Activated gamma-delta T cell (primary cell): ENCODE measurements around the gene HEMGN.
"Not testable (repeated sequence)": the region's sequence is repeated elsewhere in the genome, so short reads cannot be mapped to it uniquely, and the experiment has no call there.

ENCODE experiments used
- DNase-seq: peaks from one replicate; lab custom pipeline; 2025; lab: John Stamatoyannopoulos, UW

HEMGN gene

DNA sequence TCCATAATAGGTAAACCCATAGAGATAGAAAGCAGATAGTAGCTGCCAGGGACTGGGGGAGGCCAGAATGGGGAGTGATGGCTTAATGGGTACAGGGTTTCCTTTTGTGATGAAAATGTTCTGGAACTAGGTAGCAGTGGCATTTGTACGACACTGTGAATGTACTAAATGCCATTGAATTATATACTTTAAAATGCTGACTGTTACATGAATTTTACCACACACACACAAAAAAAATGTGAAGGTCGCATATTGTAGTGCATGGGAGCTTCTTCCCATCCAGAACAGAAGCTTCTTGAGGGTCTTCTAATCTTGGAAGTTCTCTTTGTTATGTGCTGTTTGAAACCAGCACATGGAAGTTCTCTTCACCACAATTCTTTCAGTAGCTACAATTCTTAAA, 25.3 kb upstream of the HEMGN start:
- no peak for DNase-seq

DNA sequence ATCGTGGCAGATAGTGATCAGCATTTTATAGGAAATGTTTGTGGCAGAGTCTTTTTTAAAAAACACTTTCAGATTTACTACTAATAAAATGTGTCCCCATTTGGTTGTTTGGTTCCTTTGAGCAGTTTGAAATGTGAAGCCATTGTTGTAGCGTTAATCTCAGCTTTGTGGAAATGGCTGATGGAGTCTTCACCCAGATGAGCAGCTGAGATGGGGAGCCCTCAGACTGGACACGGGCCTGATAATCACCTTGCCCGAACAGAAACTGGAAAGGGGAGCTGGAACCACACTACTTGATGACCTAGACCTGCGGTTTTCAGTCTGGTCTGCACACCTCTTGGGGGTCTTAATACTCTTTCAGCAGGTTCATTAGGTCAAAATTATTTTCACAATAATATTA, 24.6 kb upstream of the HEMGN start:
- DNase-seq, result no peak

DNA sequence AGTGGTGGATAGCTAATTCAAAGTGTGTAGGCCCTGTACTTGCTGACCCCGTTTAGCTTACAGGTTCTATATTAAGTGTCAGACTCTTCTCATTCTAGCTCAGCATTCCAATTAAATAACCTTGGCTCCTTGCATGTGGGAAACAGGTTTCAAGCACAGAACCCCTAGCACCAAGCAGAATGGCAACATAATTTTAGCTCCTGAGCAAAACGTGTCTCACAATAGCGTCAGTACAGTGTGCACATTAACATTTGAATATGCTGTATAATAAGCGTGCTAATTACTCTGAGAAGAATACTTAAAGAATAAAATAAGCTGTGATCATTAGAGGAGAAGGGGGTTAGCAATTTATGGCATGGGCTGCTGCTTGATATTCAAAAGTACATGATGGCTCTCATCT, 24.2 kb upstream of the HEMGN start:
- DNase-seq, result no peak

DNA sequence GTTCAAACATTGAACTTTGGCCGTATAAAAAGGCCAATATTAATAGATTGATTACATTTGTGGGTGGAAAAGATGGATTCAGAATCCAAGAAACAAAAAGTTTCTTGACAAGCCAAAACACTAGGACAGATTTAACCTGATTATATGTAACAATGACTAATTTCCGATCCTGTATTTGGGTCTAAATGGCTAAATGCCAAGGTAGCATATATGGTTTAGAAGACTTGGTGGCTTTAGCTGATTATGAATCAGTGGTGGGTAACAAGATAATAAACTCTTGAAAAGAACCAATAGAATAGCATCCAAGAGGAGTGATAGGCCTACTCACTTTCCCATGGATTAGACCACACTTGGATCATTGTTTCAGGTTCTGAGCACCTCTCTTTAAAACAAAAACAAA, 23.4 kb upstream of the HEMGN start:
- no peak for DNase-seq

DNA sequence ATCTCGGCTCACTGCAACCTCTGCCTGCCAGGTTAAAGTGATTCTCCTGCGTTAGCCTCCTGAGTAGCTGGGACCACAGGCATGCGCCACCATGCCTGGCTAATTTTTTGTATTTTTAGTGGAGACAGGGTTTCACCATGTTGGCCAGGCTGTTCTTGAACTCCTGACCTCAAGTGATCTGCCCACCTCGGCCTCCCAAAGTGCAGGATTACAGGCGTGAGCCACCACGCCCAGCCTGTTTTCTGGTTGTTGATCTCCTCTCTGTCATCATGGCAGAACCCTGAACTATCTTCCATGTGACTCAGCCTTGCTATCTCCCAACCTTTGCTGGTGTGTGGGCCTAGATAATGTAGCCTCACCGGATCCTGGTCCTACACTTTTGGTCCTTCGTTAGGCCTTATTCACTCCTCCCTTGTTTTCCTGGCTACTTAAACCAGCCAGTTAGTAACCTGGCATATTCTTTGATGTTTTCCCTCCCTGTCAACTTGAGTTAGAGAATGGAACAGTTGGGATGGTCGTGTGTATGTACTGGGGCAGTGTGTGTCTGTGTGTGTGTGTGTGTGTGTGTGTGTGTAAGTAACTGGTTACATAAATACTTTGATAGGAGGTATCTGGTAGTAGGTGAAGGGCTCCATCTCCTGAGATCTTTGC, 22.8 kb upstream of the HEMGN start:
- not testable (repeated sequence) for DNase-seq

DNA sequence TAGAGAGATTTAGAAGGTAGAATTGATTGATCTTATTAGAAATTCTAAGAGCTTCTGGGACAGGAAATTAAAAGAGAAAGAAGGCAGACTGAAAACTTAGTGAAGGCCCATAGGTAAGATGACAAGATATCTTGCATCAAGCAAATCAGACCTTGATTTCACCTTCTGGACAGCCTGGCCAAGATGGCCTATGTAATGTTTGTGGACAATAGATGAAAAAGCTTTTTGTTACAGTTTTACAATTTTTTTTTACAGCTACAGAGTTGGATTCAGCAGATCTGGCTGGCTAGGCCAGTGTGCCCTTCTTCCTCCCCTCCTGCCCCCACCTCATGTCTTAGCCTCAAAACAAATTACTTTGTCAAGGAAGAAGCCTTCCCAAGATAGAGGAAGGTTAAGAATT, 21.6 kb upstream of the HEMGN start:
- no peak for DNase-seq

DNA sequence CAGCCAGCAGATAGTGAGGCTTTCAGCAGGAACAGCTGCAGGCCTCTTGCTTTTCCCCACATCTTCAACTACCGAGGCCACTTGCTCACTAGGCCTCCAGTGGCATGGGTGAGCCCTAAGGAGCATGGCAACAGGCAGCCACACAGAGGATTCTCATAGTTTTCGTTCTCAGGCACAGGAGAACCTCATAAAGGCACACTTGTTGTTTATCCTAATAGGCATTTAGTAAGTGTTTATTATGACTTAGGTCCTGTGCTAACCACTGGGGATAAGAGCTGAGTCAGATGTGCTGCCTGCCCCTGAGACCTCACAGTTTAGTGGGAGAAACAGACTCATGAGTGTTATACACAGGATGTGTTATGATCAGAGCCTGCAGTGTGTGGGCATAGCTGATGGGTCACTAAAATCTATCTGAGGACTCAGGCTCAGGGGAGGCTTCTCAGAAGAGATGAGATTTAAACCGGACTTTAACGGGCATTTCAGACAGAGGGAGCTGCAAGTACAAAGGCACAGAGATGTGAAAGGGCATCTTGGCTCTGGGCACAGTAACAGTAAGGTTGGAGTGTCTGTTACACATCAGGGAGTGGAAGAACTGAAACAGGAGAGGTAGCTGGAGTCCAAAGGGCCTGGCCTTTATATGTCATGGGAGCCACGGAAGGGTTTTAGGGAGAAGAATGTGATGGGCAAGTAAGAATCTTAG, 21.0 kb upstream of the HEMGN start:
- DNase-seq, result no peak

DNA sequence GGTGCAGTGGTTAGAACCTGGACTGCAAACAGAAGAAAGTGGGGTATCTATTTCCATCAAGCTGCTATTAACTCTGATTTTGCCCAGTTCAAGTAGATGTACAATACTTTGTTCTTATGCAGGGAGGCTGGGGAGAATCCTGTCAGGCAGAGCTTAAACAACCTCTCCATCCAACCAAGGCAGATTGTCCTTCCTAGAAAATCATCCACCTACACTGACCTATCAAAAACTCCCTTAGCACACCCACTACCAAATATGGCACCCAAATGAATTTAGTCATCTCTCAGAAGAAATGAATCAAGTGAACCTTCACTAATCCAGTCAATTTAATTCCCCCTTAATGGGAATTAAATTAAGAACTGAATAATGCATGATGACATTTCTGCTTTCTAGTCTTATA, 18.4 kb upstream of the HEMGN start:
- DNase-seq, result no peak

DNA sequence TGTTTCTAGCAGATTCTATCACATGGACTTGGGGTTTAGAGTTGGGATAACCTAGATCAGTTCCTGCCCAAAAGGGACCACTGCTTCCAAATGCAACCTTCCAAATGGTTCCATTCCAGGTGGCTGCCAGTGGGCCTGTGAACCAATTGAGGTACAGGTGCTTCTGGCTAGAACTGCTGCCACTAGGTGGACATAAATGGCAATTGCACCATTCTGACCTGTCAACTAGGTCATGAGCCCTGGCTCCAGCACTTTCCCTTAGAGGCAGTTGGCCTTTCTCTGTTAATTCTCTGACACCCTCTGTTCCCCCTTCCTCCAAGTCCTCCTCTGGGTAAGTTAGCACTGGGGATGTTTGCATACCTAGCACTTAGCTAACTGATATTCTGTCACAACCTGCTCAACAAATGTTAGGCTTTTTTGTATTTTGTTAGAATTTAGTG, 16.6 kb upstream of the HEMGN start:
- DNase-seq, result no peak

DNA sequence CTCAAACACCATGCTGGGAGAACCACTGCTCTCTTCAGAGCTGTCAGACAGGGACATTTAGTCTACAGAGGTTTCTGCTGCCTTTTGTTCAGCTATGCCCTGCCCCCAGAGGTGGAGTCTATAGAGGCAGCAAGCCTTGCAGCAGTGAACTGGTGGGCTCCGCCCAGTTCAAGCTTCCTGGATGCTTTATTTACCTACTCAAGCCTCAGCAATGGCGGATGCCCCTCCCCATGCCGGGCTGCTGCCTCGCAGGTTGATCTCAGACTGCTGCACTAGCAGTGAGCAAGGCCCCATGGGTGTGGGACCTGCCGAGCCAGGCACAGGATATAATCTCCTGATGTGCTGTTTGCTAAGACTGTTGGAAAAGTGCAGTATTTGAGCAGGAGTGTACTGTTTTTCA, 12.9 kb upstream of the HEMGN start:
- DNase-seq, result not testable (repeated sequence)

DNA sequence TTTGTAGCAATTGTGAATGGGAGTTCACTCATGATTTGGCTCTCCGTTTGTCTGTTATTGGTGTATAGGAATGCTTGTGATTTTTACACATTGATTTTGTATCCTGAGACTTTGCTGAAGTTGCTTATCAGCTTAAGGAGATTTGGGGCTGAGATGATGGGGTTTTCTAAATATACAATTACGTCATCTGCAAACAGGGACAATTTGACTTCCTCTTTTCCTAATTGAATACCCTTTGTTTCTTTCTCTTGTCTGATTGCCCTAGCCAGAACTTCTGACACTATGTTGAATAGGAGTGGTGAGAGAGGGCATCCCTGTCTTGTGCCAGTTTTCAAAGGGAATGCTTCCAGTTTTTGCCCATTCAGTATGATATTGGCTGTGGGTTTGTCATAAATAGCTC, 9.1 kb upstream of the HEMGN start:
- not testable (repeated sequence) for DNase-seq

DNA sequence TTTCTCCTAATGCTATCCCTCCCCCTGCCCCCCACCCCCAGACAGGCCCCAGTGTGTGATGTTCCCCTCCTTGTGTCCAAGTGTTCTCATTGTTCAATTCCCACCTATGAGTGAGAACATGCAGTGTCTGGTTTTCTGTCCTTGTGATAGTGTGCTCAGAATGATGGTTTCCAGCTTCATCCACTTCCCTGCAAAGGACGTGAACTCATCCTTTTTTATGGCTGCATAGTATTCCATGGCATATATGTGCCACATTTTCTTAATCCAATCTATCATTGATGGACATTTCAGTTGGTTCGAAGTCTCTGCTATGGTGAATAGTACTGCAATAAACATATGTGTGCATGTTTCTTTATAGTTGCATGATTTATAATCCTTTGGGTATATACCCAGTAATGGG, 7.5 kb upstream of the HEMGN start:
- not testable (repeated sequence) for DNase-seq

DNA sequence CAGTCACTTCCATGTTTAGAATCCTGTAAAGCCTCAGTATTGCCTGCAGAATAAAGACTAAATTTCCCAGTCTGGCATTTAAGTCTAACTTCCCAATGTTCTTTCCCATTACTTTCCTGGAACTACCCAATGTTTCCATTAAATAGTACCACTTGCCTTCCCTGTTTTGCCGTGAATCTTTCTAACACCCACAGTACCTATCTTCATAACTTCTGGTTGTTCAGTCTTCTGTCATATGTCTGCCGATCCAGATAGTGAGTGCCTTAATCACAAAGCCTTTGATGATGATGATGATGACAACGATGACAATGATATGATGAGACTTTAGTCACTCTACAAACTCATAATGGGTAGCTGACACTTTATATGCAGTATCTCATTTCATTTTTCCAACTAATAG, 6.6 kb upstream of the HEMGN start:
- no peak for DNase-seq

DNA sequence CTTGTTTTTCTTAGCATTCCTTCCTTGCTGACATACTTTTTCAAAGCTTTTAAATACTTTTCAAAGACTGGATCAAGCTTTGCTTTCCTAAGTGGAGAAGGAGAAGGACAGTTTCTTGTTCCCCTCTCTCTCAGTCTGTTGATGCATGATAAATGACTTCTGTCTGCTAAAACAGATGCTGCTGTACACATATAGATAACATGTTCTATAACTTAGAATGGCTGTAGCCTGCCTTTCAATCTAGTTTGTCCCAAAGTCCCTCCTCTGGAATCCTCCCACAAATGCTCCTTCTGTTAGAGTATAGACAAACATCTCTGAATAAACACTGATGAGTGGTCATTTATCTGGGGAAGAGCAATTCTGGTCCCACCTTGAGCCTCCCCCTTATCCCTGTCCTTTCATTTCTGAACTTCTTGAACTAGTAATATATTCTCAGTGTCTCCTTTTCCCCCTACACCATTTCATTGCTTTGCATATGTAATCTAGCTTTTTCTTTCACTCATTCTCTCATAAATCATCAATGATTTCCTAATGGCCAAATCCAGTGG, 5.4 kb upstream of the HEMGN start:
- DNase-seq, result no peak

DNA sequence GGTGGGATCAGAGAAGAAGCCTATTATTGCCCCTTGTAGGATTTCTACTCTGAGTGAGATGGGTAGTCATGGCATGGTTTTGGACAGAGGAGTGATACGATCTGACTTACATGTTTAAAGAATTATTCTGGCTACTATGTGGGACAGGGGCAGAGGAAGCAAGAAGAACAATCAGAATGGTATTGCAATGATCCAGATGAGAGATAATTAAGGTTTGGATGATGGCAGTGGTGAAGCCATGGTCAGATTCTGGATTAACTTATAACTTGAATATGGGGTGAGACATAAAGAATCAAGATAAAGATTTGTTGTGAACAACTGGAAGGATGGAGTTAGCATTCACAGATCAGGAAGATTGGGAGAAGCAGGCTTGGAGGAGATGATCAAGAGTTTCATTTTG, 3.4 kb upstream of the HEMGN start:
- DNase-seq, result no peak

DNA sequence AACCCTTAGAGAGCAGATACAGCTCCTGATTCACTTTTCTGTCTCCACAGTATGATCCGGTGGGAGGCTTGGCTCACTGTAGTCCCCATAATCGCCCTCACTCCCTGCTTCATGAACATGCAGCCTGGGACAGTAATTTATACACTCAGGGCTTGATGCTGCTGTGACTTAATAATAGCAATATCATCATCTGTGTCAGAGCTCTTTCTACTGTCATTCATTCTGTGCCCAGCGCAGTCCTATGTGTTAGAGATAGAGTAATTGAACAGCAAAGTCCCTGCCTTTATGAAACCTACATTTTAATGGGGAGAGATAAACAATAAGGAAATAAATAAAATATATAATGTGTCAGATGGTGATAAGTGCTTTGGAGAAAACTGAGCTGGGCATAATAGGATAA, 2.8 kb upstream of the HEMGN start:
- DNase-seq, result no peak

DNA sequence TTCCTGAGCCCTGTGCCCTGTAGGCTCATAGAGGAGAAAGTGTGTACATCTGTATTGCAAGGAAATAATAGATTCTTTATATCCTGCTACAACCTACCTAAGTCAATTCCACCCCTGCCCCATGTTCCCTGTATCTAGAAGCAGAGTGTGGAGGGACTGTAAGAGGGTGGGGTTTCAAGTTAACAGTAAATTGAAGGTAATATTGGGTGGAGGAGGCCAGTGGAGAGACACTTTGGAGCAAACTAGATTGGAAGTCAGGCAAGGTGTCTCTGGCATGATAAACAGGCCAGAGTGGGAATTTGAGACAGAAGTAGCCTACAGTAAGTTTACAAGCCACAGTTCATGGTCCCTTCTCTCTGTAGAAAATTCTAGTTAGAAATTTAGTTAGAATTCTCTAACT, 2.3 kb upstream of the HEMGN start:
- no peak for DNase-seq

DNA sequence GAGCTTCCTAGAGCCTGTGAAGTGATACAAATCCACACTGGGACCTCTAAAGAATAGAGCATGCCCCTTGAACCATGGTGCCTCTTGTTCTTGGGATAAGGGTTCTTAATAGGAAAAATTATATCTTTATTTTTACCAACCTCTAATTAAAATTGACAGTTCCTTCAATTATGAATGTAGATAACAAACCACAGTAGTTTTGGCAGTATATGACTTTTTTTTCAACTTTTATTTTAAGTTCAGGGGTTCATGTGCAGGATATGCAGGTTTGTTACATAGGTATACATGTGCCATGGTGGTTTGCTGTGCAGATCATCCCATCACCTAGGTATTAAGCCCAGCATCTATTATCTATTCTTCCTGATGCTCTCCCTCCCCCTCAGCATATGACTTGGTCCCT, 974 bp downstream of the HEMGN start:
- no peak for DNase-seq

DNA sequence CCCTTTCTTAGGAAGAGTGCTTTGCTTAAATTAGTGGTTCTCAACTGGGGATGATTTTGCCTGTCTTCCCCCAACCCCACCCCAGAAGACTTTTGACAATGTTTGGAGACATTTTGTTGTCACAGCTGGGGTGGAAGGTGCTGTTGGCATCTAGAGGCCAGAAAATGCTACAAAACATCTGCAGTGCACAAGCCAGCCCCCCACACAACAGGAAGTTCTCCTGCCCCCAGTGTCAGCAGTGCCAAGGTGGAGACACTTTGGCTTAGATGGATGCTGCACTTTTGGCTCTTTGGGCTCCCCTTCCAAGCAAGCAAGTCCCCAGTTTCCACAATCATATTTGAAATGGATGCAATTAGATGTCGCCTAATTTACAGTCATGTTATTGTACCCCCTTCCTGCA, 2.7 kb downstream of the HEMGN start:
- no peak for DNase-seq

DNA sequence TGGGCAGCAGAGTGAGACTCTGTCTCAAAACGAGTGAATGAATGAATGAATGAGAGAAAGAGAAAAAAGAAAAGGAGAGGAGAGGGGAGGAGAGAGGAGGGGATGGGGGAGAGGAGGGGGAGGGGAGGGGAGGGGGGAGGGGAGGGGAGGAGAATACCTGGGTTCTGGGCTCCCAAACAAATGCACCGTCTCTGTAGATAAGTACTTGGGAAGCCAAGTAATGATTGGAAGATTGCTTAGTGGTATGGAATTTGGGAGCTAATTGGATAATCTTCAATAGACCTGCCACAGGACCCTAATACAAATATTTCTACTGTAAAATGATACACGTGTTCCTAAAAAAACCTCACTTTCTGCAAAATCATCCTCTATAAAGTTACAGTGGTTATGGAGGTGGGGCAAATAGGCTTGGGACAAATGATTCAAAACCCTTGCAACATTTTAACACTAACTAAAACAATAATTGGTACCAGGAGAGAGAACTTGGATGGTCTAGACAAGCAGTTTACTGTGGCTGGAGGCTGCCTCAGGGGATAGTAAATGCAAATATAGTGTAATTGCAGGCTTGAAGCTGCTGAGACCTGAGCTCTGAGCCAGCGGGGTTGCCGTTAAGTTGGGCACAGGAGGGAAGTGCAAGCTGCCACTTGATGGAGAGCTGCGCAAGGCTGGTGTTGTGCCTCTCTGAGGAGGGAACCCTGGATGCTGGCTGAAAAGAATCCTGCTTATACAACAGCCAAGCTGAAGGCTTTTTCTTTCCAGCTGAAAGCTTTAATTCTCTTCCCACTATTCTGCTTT, 3.5 kb downstream of the HEMGN start:
- no peak for DNase-seq

DNA sequence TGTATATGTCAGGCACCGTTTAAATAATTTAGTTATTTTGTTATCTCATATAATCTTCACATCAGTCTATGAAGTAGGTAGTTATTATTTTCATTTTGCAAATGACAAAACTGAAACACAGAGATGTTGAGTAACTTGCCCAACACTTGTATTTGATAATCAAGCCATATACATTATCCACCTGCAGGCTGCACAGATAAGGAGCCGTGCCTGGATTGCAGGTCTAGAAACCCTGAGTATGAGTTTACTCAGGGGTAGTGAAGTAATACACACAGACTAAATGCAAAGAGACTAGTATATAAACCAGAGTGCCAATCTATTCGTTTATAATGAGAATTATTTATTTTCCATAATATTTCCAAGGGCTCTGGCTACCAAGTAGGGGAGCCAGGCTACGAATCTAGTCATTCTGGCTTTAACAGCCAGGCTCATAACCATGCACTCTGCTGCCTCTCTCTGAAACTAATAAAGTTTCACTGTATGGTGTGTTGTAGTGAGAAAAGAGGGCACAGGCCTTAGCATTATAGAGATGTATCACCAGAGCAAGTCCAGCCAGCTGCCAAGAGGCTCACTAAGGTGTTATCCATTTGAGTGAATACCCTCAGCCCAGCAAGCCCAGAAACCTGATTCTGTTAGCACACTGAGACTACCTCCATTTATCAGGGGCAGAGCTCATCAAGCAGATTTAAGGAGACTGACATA, 4.5 kb downstream of the HEMGN start:
- no peak for DNase-seq

DNA sequence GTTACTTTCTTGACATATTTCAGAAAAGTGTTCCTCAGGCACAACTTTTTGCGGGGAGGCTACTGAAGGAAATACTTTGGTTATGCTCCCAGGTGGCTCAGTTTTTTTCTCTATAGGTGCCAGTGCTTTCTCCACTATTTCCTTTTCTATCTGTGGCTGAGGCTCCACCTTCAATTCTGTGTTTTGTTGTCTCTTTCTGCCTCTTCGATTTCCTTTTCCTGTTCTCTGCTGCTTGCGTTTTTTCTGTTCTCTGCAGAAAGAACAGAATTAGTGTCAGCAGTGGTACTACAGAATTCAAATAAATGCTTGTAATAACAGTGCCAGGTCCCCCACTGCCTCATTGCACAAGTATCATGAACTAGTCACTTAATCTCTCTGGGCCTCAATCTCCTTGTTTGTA, 7.0 kb downstream of the HEMGN start:
- no peak for DNase-seq
